ENCODE results near the gene PCYT2. TPM values are rescaled to one million over a fixed set of nuclear protein-coding genes. Genes with fewer than 3 reads are reported as not detected.

Gene PCYT2
- total and polyA plus RNA-seq, 8 donors = 12.7 to 57.7 (median 19.6) TPM

- peaks cover 0 to 43% of the 10 kb centered on the region in 2 donors for H3K27me3 ChIP-seq
- H3K4me1 ChIP-seq = peaks cover 13 to 44% of the 10 kb centered on the region in 2 donors
- intact Hi-C loops (cut with DNase I) = no loop called here
- no peaks in the 10 kb centered on the region for H3K36me3 ChIP-seq
- ATAC-seq (no peak), DNase-seq (peak in 1 of 4 donors; percentile 78)
- TF ChIP-seq CTCF (IDR thresholded peaks at IDR 0.05) = no peak
- peak overlapping the region; percentile 54 to 98 for H3K4me3 ChIP-seq
- H3K9me3 ChIP-seq = no peaks in the 10 kb centered on the region
- H3K27ac ChIP-seq = no peak overlapping the region
These were observed 17.5 kb upstream of the PCYT2 start for GRCh38 chr17:81928544-81929252.

- H3K36me3 ChIP-seq = peaks cover 0 to under 1% of the 10 kb centered on the region in 2 donors
- peak; percentile 49 for ATAC-seq
- peak in 1 of 2 donors; percentile 11 for TF ChIP-seq CTCF (IDR thresholded peaks at IDR 0.05)
- intact Hi-C loops (cut with DNase I) = no loop called here
- H3K4me3 ChIP-seq = peak within 1 kb of the TSS; percentile 66 to 98
- peak; percentile 92 to 98 (median 96) for DNase-seq
- no peaks in the 10 kb centered on the region for H3K9me3 ChIP-seq
- peaks cover 17 to 52% of the 10 kb centered on the region in 2 donors for H3K4me1 ChIP-seq
- H3K27me3 ChIP-seq = peaks cover 0 to 43% of the 10 kb centered on the region in 2 donors
- H3K27ac ChIP-seq = peak within 1 kb of the TSS; percentile 96 to 98
These were observed 16.7 kb upstream of the PCYT2 start, which contains the start of gene MAFG for GRCh38 chr17:81927653-81928543. Gene MAFG (minus strand): TSS chr17:81927735. CDS start chr17:81923185, 4,550 bp downstream.

GRCh38 chr17:81927152-81927652 lies 16.0 kb upstream of the PCYT2 start:
- intact Hi-C loops (cut with DNase I) = no loop called here
- peak overlapping the region; percentile 66 to 98 for H3K4me3 ChIP-seq
- H3K4me1 ChIP-seq = peaks cover 19 to 59% of the 10 kb centered on the region in 2 donors
- peaks cover 0 to 7% of the 10 kb centered on the region in 2 donors for H3K36me3 ChIP-seq
- H3K27me3 ChIP-seq = peaks cover 0 to 43% of the 10 kb centered on the region in 2 donors
- ATAC-seq = no peak
- no peak for DNase-seq
- H3K9me3 ChIP-seq = no peaks in the 10 kb centered on the region
- H3K27ac ChIP-seq = peak overlapping the region; percentile 96 to 98
- no peak for TF ChIP-seq CTCF (IDR thresholded peaks at IDR 0.05)

- H3K4me3 ChIP-seq = peak overlapping the region; percentile 66 to 98
- peaks cover 0 to 13% of the 10 kb centered on the region in 2 donors for H3K36me3 ChIP-seq
- no peak for TF ChIP-seq CTCF (IDR thresholded peaks at IDR 0.05)
- H3K9me3 ChIP-seq = no peaks in the 10 kb centered on the region
- DNase-seq = peak; percentile 32 to 90 (median 81)
- ATAC-seq = peak; percentile 63
- H3K27ac ChIP-seq = peak overlapping the region; percentile 96 to 98
- H3K27me3 ChIP-seq = peaks cover 0 to 38% of the 10 kb centered on the region in 2 donors
- H3K4me1 ChIP-seq = peaks cover 19 to 62% of the 10 kb centered on the region in 2 donors
- intact Hi-C loops (cut with DNase I) = no loop called here
These were observed 15.4 kb upstream of the PCYT2 start for GRCh38 chr17:81926451-81927151.
